Measurements from ENCODE around the gene NUDCD2. TPM values are rescaled to one million over a fixed set of nuclear protein-coding genes. Genes with fewer than 3 reads are reported as not detected.

The NUDCD2 gene
- total RNA-seq, result 8.2 TPM

- DNase-seq, result peak; percentile 99
Measured at GRCh38 chr5:163459819-163460561, at the start of gene NUDCD2. Gene NUDCD2 (minus strand): TSS chr5:163460102. CDS start chr5:163460050, 52 bp downstream.

GRCh38 chr5:163509291-163509951, 49.5 kb upstream of the NUDCD2 start:
- peak; percentile 54 for DNase-seq

GRCh38 chr5:163508753-163509152, 48.9 kb upstream of the NUDCD2 start:
- DNase-seq, result no peak

- no peak for DNase-seq
Measured at GRCh38 chr5:163506726-163507125, 46.8 kb upstream of the NUDCD2 start.

GRCh38 chr5:163506095-163506457, 46.2 kb upstream of the NUDCD2 start:
- DNase-seq, result peak; percentile 70

- peak; percentile 94 for DNase-seq
Measured at GRCh38 chr5:163505368-163506094, 45.6 kb upstream of the NUDCD2 start, which contains the start of gene MAT2B. Gene MAT2B (plus strand): TSS chr5:163505619. CDS start chr5:163505687, 68 bp downstream.

- no peak for DNase-seq
Measured at GRCh38 chr5:163505049-163505367, 45.1 kb upstream of the NUDCD2 start.

GRCh38 chr5:163504079-163504931, 44.4 kb upstream of the NUDCD2 start:
- peak; percentile 74 for DNase-seq

GRCh38 chr5:163503106-163504078, 43.5 kb upstream of the NUDCD2 start:
- peak; percentile 92 for DNase-seq

- DNase-seq, result no peak
Measured at GRCh38 chr5:163502521-163502920, 42.6 kb upstream of the NUDCD2 start.

- DNase-seq, result no peak
Measured at GRCh38 chr5:163498886-163499285, 39.0 kb upstream of the NUDCD2 start.

- DNase-seq, result no peak
Measured at GRCh38 chr5:163497315-163497714, 37.4 kb upstream of the NUDCD2 start.

- no peak for DNase-seq
Measured at GRCh38 chr5:163496286-163496685, 36.4 kb upstream of the NUDCD2 start.

GRCh38 chr5:163489745-163490075, 29.8 kb upstream of the NUDCD2 start:
- DNase-seq, result no peak

GRCh38 chr5:163489055-163489744, 29.3 kb upstream of the NUDCD2 start:
- DNase-seq, result no peak

- no peak for DNase-seq
Measured at GRCh38 chr5:163478982-163479271, 19.0 kb upstream of the NUDCD2 start.

GRCh38 chr5:163478126-163478981, 18.5 kb upstream of the NUDCD2 start:
- no peak for DNase-seq

- DNase-seq, result no peak
Measured at GRCh38 chr5:163475411-163475810, 15.5 kb upstream of the NUDCD2 start.

- no peak for DNase-seq
Measured at GRCh38 chr5:163473635-163474243, 13.8 kb upstream of the NUDCD2 start.

Data from skin of body (tissue), 2 donors.